ENCODE results near the gene NECTIN4. TPM values are rescaled to one million over a fixed set of nuclear protein-coding genes. Genes with fewer than 3 reads are reported as not detected.

Gene NECTIN4
- total and polyA plus RNA-seq, 2 of the 8 experiments (the other 6 are each of a cell fraction or from before 2014, with no cell fraction given): 0.19 to 0.71 TPM

DNA sequence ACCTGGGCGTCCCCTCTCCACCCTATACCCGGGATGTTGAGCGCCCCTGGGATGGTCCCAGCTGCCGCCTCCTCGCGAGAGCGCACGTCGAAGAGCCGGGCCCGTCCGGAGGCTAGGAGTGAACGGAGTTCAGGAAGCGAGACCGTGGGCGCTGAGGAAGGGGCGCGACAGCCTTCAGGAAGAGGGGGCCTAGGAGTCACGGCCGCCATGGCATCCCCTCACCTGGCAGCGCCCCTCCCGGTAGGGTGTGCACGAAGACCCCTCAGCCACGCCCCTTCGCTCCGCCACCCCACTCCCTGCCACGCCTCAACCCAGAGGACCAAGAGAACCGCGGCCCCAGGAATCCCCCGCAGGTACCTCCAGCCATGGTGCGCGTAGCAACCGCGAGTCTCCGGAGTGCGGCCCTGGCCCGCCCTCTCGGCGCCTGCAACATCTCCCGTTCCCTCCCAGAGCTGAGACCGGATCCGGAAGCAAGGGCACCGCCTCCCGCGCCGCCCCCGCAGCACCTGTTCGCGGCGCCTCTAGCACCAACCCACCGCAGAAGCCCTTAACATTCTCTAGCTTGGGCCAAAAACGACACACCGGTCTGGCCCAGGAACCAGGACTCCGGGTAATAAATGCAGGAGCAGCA, 50.7 kb downstream of the NECTIN4 start, which contains the start of gene TSTD1 (continued):
- TF ChIP-seq SRF (IDR thresholded peaks at IDR 0.05; ENCODE audit: low read depth, low read length): no peak
- TF ChIP-seq POLR2A (IDR thresholded peaks at IDR 0.05; ENCODE audit: control extremely low read depth in 1 of 2, low read depth in 2 of 2, low read length in 2 of 2): peak; percentile 62 to 68
- TF ChIP-seq YY1 (IDR thresholded peaks at IDR 0.05; ENCODE audit: low read depth, low read length): peak; percentile 73
- TF ChIP-seq SAP30 (IDR thresholded peaks at IDR 0.05; ENCODE audit: insufficient read depth, insufficient replicate concordance, low read length): peak; percentile 58
- TF ChIP-seq RAD21 (IDR thresholded peaks at IDR 0.05 in 1 of 2, conservative IDR thresholded peaks at IDR 0.05 in 1 of 2; ENCODE audit: low read depth in 2 of 2, low read length in 2 of 2): peak in 1 of 2 experiments; percentile 3; a peak in 1 of 4 replicates
- peak; percentile 20 for TF ChIP-seq TAF7 (optimal IDR thresholded peaks at IDR 0.05; ENCODE audit: borderline replicate concordance, low read depth, low read length)
- peak; percentile 38 for TF ChIP-seq CTBP2 (IDR thresholded peaks at IDR 0.05; ENCODE audit: borderline replicate concordance, insufficient read depth, insufficient read length, low read length)
- TF ChIP-seq KDM4A (IDR thresholded peaks at IDR 0.05; ENCODE audit: low read depth, low read length, severe bottlenecking): peak; percentile 77
- TF ChIP-seq SIN3A (conservative IDR thresholded peaks at IDR 0.05 in 1 of 2, IDR thresholded peaks at IDR 0.05 in 1 of 2; ENCODE audit: low read depth in 1 of 2, low read length in 2 of 2): peak; percentile 20 to 72; a peak in 2 of 4 replicates
- TF ChIP-seq, protein P1, sequence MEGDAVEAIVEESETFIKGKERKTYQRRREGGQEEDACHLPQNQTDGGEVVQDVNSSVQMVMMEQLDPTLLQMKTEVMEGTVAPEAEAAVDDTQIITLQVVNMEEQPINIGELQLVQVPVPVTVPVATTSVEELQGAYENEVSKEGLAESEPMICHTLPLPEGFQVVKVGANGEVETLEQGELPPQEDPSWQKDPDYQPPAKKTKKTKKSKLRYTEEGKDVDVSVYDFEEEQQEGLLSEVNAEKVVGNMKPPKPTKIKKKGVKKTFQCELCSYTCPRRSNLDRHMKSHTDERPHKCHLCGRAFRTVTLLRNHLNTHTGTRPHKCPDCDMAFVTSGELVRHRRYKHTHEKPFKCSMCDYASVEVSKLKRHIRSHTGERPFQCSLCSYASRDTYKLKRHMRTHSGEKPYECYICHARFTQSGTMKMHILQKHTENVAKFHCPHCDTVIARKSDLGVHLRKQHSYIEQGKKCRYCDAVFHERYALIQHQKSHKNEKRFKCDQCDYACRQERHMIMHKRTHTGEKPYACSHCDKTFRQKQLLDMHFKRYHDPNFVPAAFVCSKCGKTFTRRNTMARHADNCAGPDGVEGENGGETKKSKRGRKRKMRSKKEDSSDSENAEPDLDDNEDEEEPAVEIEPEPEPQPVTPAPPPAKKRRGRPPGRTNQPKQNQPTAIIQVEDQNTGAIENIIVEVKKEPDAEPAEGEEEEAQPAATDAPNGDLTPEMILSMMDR (IDR thresholded peaks at IDR 0.05; ENCODE audit: control extremely low read depth in 1 of 3, insufficient read depth in 1 of 3, low read depth in 1 of 3, low read length in 3 of 3): peak in 1 of 3 experiments; percentile 34; a peak in 2 of 4 replicates
- no peak for TF ChIP-seq SP1 (IDR thresholded peaks at IDR 0.05; ENCODE audit: low read depth, low read length)
- TF ChIP-seq RFX5 (IDR thresholded peaks at IDR 0.05; ENCODE audit: borderline replicate concordance, low read depth, low read length): no peak
- TF ChIP-seq CREB1 (IDR thresholded peaks at IDR 0.05): no peak
- TF ChIP-seq, protein P2, sequence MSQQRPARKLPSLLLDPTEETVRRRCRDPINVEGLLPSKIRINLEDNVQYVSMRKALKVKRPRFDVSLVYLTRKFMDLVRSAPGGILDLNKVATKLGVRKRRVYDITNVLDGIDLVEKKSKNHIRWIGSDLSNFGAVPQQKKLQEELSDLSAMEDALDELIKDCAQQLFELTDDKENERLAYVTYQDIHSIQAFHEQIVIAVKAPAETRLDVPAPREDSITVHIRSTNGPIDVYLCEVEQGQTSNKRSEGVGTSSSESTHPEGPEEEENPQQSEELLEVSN (IDR thresholded peaks at IDR 0.05): peak; percentile 93
- TF ChIP-seq TAF1 (IDR thresholded peaks at IDR 0.05; ENCODE audit: low read depth, low read length): peak; percentile 57; the same call in 1 of the 2 replicates
